RKO (cell line): ENCODE measurements around the gene FLAD1.
"Not testable (repeated sequence)": the region's sequence is repeated elsewhere in the genome, so short reads cannot be mapped to it uniquely, and the experiment has no call there.

ENCODE experiments used
- DNase-seq: peaks from one replicate; pipeline ENCODE4 v3.0.0-alpha.2; 2016; ENCODE audit warnings: low spot score

FLAD1 gene

DNA sequence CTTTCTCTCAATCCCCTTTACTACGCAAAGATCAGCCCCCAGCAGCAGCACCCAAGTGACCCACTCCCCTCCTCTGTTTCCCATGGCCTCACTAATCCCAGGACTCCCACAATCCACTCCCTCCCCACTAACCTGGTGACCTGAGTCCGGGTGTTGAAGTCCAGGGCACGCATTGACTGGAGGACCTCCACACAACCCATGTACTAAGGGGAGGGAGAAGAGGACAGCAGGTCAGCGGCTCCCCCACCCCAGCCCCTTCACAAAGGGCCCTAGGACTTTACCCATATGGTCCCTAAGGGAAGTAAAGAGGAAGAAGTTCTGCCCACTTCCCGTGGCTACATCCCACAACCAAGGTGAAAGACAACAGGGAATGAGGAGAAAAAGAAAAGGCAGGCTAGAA lies 13.9 kb upstream of the FLAD1 start:
- no peak for DNase-seq

DNA sequence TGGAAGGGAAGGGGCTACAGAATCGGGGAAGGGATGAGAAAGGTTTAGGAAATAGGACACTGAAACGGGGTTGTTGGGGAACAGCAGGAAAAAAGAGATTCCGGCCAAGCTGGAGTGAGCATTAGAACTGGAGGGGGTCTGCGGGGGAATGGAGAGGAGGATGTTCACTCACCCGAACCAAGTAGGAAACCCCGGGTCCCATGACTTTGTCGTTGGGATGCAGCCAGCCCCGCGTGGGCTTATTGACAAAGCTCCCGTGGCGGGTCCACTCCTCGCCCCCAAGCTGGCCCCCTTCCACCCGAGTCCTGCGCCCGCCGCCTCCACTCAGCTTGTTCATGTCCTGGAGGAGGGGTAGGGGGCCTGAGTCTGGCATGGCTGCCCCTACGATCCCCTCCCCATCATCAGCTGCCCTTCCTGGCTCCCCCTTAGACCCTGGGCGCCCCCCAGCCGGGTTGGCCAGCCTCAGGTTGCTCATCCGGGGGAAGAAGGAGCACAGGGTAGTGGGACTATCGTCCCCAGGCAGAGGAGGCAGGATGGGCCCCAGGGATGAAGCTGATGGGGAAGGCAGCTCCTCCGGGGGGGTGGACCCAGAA lies 13.2 kb upstream of the FLAD1 start:
- no peak for DNase-seq

DNA sequence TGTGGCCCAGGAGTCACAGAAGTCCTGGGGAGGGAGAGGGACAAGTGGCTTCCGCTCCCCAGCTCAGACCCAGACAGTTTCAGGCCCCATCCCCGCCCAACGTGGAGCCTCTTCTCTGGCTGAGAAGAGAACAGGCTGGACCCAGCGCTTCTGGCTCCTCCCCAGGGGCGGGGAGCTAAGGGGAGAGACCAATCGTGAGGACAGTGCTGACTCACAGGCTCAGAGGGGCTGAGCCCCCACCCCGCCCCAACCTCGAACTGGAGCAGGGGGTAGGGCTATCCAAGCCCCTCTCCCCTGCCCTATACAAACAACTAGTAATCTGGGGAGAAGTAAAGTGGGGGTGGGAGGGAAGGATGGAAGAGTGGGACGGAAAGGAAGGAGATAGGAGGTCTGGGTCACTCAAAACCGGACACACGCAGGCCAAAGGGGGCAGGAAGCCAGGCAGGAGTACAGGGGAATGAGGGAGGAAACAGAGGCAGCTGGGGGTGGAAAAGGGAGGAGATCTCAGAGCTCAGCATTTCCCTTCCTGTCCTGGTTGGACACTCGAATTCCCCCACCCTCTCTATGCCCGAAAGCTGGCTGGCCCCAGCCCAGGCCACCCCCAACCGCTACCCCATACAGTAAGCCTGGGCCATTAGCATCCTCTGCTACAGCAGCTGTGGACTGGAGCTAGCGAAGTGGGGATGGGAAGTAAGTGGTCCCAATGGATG lies 12.4 kb upstream of the FLAD1 start, which contains the start of gene SHC1:
SHC1 (minus strand) TSS at position 117 of the 710 bp plus-strand sequence. CDS start 221 bp downstream, outside the sequence.
- DNase-seq: peak; percentile 96

DNA sequence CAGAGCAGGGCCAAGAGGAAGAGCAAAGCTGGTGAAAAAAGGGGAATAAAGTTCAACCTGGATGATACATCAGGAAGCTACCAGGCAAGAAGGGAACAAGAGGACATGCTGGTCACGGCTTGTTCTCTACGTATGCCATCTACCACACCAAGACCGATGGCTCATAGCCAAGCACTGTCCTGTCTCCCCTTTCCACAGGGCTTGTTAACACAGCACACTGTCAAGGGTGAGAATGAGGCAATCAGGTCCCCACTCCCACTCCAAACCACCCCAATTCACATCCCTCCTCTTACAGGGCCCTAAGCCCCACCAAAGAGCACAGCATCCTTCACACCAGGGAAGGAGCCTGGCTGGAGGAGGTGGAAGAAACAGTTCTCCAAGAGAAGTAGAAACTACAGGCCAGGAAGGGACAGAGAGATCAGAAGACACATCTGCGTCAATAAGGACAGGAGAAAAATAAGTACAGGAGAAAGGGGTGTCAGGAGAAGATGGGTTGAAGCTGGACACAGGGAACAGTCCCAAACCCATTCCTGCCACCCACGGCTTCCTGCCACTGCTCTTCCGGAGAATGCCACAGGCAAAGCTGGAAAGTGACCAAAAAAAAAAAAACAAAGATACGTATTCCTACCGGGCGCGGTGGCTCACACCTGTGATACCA lies 11.7 kb upstream of the FLAD1 start:
- DNase-seq: peak; percentile 71

DNA sequence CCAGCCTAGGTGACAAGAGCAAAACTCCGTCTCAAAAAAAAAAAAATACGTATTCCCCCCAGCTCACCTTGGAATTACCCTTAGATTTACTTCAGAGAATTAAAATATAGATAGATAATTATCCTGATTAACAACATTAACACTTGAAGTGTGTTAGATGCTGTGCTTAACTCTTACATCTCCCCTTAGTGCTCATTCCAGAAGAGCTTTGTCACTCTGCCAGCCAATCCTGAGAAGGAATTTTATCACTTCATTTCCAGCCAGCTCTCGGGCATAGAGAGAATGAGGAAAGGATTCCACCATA lies 11.0 kb upstream of the FLAD1 start:
- no peak for DNase-seq

DNA sequence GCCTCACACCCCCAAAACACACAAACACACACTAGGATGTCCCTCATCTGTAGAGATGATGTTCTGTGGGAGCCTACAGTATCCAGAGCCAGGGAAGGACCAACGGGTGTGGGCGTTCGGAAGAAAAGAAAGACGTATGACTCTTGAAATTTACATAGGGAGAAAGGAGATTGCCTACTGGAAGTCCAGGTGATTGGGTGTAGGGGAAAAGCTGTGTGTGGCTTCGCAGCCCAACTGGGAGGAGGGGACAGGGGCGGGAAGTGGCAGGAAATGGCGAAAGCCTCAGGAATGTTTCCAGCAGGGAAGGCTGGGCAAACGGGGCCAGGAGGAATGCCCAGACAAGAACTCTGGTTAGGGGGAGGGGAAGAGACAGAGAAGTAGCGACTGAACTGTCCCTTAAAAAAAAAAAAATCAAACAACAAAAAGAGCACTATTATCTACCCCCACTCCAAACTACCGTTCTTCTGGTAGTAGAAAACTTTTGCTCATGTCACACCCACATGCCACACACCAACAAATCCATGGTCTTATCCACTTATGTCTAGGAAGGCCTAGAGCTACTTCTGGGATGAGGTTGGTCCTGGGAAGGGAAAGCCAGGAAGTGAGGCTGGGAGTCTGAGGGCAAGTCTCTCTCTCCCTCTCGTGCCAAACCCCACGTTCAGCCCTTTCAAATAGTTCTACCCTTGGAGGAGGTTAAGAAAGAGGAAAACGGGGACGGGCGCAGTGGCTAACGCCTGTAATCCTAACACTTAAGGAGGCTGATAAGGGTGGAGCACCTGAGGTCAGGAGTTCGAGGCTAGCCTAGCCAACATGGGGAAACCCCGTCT lies 10.4 kb upstream of the FLAD1 start:
- peak; percentile 97 for DNase-seq

DNA sequence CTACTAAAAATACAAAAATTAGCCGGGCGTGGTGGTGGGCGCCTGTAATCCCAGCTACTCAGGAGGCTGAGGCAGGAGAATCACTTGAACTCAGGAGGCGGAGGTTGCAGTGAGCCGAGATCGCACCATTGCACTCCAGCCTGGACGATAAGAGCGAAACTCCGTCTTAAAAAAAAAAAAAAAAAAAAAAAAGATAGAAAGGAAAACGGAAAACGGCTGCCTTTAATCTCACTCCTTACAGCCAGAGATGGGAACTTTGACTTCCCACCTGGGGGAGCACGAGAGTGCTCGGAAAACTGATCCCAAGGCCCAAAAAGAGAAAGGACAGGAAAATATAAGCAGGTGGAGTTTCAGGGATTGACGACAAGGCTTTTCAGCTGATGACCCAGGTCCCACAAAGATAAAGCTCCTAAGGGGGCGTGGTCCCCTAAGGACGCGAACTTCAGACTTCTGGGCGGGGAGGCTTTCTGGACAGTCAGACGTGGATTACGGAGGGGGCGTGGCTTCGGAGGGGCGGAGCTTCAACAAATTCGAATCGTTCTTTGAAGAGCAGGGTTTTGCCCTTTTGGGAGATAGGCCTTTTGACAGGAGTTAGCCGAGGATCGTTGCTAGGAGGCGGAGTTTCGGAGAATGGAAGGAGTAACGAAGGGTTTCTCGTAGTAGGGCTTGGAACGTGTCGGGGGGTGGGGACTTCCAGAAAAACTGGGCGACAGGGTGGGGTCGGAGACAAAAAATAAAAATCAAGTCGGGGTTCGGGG lies 9.6 kb upstream of the FLAD1 start:
- peak; percentile 98 for DNase-seq

DNA sequence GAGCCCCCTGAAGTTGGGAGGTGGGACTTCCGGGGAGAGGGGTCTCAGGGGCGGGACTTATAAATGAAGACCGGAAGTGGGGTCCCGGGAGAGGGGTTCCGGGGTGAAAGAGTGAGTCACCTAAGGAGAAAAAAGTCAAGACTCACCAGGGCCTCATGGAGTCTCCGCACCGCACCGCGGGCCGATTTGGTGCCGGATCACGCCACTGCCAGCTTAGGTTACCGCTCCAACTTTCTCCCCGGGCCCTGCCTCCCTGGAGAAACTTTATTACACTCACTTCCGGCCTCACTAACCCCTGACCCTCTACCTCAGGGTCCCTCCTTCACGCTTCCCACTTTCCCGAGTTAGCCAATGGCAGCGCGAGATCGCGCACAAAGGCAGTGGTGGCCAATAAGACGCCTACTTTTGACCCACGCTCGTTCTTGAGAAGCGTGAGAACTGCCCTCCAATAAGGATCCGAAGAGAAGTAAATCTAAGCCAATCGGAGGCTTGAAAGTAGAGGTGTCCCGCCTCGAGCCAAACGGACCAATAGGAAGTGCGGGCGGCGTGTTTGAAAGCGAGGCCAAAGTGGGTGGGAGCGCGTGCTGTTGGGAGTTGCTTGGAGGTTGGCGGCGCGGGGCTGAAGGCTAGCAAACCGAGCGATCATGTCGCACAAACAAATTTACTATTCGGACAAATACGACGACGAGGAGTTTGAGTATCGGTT lies 8.9 kb upstream of the FLAD1 start, which contains the start of gene CKS1B:
CKS1B (plus strand) TSS at position 580 of the 706 bp plus-strand sequence; CDS start at position 645, 65 bp downstream.
- DNase-seq: peak; percentile 100

DNA sequence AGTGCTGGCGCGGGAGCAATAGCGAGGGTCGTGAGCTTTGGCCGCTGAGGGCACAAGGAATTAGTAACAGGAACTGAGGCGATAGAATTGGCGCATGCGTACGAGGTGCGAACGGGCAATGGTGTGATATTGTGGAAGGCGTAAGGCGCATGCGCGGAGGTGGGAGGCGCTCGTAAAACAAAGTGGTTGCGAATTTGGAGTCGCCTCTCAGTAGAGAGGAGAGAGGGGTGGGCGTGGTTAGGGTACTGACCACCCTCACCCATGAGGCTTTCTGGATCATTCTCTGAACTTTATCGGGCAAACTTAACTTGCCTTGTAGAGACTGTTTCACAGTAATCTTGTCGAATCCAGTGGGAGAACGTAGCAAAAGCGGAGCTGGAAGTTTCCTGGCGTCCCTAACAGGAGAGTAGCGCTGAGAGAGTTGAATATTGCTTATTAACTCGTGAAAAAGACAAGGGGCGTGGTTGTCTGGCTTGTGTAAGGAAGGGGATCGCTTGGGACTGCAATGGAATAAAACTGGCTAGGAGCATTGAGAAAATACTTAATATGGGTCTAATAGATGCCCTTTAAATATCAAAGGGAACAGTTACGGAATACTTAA lies 8.2 kb upstream of the FLAD1 start:
- peak; percentile 96 for DNase-seq

DNA sequence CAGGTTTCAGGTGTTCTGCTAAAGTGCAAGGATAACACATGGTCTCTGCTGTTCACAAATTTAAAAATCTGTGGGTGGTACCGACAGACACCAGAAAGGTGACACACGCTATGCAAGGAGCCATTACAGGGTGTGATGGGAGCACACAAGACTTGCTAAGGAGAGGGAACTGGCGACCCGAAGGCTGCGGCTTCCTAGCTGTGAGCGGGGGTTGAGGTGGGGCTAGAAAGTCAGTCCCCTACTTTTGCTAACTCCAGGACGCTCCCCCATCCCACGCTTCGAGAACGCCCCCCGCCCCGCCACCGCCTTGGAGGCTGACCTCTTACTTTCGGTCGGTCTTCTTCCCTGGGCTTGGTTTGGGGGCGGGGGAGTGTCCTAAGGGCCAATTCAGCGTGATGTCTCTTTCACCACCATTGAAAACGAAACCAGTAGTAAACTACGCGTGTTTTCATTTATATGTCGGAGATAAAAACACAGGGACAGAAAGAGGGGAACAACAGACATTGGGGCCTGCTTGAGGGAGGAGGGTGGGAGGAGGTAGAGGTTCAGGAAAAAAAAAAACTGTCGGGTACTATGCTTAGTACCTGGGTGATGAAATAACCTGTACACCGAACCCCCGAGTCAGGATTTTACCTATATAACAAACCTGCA lies 7.6 kb upstream of the FLAD1 start:
- DNase-seq: peak; percentile 76

DNA sequence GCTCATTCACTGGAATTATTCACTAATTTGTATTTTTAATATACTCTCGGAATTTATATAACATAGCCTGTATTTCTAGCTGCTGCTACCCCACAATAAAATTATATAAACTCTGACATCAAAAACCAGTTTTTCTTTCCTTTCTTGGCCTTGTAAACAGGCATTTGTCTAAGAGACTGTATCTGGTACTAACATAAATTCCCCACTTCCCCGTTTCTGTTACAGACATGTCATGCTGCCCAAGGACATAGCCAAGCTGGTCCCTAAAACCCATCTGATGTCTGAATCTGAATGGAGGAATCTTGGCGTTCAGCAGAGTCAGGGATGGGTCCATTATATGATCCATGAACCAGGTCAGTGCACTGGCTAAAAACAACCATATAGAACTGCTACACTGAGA lies 5.4 kb upstream of the FLAD1 start:
- DNase-seq: not testable (repeated sequence)

DNA sequence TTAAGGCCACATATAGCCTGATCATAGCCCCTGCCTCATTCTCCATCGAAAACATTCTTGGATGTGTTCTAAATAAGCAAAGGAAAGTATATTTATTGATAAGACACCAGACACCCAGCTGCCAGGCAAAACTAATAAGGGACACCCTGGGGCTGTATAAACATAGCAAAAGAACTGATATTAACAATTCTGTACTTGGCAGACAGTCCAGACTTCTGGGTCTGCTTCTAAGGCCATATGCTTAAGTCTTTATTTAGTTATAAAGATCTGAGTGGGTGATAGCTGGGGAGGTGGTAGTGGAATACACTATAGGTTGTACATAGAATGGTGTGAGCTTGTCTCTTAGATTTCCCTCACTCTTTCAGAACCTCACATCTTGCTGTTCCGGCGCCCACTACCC lies 4.8 kb upstream of the FLAD1 start:
- DNase-seq: no peak

DNA sequence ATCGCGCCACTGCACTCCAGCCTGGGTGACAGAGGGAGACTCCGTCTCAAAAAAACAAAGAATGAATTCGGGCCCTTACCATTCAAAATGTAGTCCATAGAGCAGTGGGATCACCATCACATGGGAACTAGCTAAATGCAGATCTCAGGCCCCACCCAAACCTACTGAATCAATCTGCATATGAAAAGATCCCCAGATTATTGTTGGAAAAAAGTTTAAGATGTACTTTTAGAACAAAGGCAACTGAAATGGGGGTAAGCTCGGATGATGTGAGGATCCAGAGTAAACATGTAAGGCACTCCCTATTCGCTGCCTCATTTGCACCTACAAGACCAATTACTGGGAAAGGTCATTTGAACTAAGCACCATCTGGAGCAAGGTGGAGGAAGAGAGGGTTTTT lies 803 bp upstream of the FLAD1 start:
- no peak for DNase-seq

DNA sequence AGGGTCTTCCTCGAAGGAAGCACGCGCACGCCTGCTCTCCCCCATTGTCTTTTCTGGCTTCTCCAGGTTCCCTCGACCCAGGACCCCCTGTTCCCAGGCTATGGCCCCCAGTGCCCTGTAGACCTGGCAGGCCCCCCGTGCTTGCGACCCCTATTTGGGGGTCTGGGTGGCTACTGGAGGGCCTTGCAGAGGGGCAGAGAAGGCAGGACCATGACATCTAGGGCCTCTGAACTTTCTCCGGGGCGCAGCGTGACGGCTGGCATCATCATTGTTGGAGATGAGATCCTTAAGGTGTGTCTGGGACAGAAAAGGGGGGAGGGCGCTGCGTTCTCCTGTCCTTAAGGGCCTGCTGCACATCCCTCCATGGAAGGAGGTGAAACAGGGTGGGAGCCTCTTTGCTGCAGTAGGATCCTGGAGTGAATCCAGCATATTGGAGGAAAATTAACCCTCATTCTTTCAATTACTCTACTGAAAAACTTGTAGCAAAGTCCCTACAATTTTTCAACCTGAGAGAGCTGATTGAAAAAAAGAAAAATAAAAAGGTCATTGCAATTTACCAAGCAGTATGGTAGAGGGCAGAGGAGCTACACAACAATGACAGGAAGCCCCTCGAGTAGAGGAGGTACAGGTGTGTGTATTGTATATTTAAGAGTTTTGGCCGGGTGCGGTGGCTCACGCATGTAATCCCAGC lies 777 bp downstream of the FLAD1 start:
- DNase-seq: no peak

DNA sequence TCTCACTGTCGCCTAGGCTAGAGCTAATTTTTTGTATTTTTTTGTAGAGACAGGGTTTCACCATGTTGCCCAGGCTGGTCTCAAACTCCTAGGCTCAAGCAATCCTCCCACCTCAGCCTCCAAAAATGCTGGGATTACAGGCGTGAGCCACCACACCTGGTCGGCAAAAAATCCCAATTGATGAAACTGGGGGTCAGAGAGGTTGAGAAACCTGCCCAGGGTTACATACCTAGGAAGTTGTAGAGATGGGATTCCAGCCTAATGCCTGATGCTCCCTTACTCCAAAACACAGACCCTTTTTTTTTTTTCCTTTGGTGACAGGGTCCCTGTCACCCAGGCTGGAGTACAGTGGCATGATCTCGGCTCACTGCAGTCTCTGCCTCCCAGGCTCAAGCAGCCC lies 3.6 kb downstream of the FLAD1 start:
- DNase-seq: not testable (repeated sequence)

DNA sequence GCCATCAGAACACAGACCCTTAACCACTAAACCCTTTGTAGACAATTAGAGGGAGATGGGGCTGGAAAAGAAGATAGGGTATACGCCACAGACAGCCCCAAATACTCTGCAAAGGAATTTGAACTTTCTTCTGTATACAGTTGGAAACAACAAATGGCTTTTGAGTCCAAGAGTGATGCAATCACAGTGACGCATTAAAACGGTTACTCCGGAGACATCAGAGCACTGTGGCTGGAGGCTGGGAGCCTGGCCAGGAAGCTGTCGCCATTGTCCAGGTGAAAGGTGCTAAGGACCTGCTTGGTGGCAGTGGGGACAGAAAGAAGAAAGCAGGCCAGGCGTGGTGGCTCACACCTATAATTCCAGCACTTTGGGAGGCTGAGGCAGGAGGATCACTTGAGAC lies 4.2 kb downstream of the FLAD1 start:
- no peak for DNase-seq

DNA sequence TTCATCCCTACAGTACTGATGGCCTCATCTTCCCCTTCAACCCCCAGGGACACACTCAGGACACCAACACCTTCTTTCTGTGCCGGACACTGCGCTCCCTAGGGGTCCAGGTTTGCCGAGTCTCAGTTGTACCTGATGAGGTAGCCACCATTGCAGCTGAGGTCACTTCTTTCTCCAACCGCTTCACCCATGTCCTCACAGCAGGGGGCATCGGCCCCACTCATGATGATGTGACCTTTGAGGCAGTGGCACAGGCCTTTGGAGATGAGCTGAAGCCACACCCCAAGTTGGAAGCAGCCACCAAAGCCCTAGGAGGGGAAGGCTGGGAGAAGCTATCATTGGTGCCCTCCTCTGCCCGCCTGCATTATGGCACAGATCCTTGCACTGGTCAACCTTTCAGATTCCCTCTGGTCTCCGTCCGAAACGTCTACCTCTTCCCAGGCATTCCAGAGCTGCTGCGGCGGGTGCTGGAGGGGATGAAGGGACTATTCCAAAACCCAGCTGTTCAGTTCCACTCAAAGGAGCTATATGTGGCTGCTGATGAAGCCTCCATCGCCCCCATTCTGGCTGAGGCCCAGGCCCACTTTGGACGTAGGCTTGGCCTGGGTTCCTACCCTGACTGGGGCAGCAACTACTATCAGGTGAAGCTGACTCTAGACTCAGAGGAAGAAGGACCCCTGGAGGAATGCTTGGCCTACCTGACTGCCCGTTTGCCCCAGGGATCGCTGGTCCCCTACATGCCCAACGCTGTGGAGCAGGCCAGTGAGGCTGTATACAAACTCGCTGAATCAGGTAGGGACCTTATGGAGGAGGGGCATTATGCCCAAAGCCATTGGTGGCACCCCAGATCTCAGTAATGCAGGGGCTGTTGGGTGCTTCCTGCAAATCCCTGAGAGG lies 5.2 kb downstream of the FLAD1 start:
- no peak for DNase-seq

DNA sequence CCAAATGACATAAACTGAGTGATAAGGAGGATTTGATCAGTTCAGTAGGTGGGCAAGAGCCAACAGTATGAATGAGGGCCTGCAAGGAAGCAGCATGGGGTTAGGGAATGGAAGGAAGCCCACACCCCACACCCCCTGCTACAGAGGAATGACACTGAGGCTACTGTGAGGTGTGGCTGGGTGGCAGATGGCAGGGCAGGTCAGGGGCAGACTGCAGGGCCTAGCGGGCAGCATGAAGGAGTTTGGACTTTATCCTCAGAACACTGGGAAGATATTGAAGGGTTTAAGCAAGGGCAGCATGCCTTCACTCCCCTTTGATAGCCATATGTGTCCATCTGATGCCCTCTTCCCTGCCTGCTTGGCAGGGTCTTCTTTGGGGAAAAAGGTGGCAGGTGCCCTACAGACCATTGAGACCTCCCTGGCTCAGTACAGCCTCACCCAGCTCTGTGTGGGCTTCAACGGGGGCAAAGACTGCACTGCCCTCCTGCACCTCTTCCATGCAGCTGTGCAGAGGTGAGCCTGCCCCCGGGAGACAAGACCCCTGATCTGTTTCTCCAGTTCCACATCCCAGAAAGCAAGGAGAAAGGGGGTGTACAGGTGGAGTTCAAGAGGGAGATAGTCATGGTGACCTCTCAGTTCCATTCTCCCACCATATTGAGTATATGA lies 6.2 kb downstream of the FLAD1 start:
- no peak for DNase-seq
